PC-3 (cell line): Measurements from ENCODE around the gene RING1. TPM values are rescaled to one million over a fixed set of nuclear protein-coding genes. Genes with fewer than 3 reads are reported as not detected.

ENCODE experiments used
- ATAC-seq: fragments of 200-7000 bp; cut with Tn5 transposase; 2 replicates; pipeline ENCODE4 v1.9.1; 2020; ENCODE audit warnings: mild to moderate bottlenecking, moderate library complexity
- BruUV-seq: library from RNA; stranded (reverse); fragments of 400-500 nt; replicated peaks from 2 replicates; lab custom pipeline; 2021; lab: Mats Ljungman, UMichigan
- CTCF ChIA-PET: fragments of 300-600 bp; sonication (Branson Sonifier 250); formaldehyde crosslinking; loops from one replicate; lab custom pipeline; 2022; ENCODE audit warnings: antibody characterized with exemption; lab: Charles Lee
- POLR2A ChIA-PET: fragments of 300-600 bp; sonication (Branson Sonifier 250); formaldehyde crosslinking; loops from one replicate; lab custom pipeline; 2022; ENCODE audit warnings: antibody characterized with exemption; ENCODE audit not compliant: unreplicated experiment; lab: Charles Lee
- DNase-seq: peaks from one replicate; pipeline ENCODE4 v3.0.0-alpha.2; 2015
- H2AFZ ChIP-seq: fragments of 300-600 bp; sonication (generic); 2 replicates; pipeline ENCODE4 v1.6.0; 2016; ENCODE audit warnings: antibody characterized with exemption, low read length
- H3F3A ChIP-seq: fragments of 300-600 bp; sonication (generic); one replicate; pipeline ENCODE4 v1.6.0; 2017; ENCODE audit warnings: antibody characterized with exemption, low read length, control low read depth, mild to moderate bottlenecking; ENCODE audit not compliant: unreplicated experiment
- H3K27ac ChIP-seq: fragments of 300-600 bp; sonication (generic); 2 replicates; pipeline ENCODE4 v1.5.1; 2016; ENCODE audit warnings: mild to moderate bottlenecking, low read length
- H3K27me3 ChIP-seq: fragments of 300-600 bp; sonication (generic); 2 replicates; pipeline ENCODE4 v1.6.1; 2016; ENCODE audit warnings: low read length, mixed read lengths
- H3K36me3 ChIP-seq: fragments of 300-600 bp; sonication (generic); 2 replicates; pipeline ENCODE4 v1.6.1; 2016; ENCODE audit warnings: low read depth, mixed run types, low read length, mixed read lengths
- H3K4me1 ChIP-seq: fragments of 300-600 bp; sonication (generic); 2 replicates; pipeline ENCODE4 v1.5.1; 2016; ENCODE audit warnings: low read length; ENCODE audit not compliant: insufficient read depth
- H3K4me2 ChIP-seq: fragments of 300-600 bp; sonication (generic); 2 replicates; pipeline ENCODE4 v1.6.0; 2016; ENCODE audit warnings: low read length
- H3K4me3 ChIP-seq: fragments of 300-600 bp; sonication (generic); 2 replicates; pipeline ENCODE4 v1.5.1; 2016; ENCODE audit warnings: mild to moderate bottlenecking, low read length, mixed read lengths
- H3K79me2 ChIP-seq: fragments of 300-600 bp; sonication (generic); 2 replicates; pipeline ENCODE4 v1.6.1; 2017; ENCODE audit warnings: low read length, mixed read lengths
- H3K9ac ChIP-seq: fragments of 300-600 bp; sonication (generic); 2 replicates; pipeline ENCODE4 v1.6.0; 2016; ENCODE audit warnings: mild to moderate bottlenecking, low read length
- H3K9me2 ChIP-seq: fragments of 300-600 bp; sonication (generic); replicated peaks from 2 replicates; pipeline ENCODE4 v1.6.1; 2016; ENCODE audit warnings: mixed run types, low read length, mixed read lengths
- H3K9me3 ChIP-seq: fragments of 300-600 bp; sonication (generic); 2 replicates; pipeline ENCODE4 v1.6.1; 2016; ENCODE audit warnings: low read length, mixed read lengths
- H4K20me1 ChIP-seq: fragments of 300-600 bp; sonication (generic); 2 replicates; pipeline ENCODE4 v1.6.1; 2016; ENCODE audit warnings: low read length, mixed read lengths
- CTCF ChIP-seq: fragments of 300-600 bp; sonication (generic); conservative IDR thresholded peaks from 2 replicates; pipeline ENCODE4 v1.5.1; 2017; ENCODE audit warnings: antibody characterized with exemption, low read depth, mild to moderate bottlenecking, low read length
- EZH2 ChIP-seq: fragments of 300-600 bp; sonication (generic); IDR thresholded peaks from one replicate; pipeline ENCODE4 v1.6.1; 2017; ENCODE audit warnings: antibody characterized with exemption, mild to moderate bottlenecking, low read length; ENCODE audit not compliant: unreplicated experiment
- EZH2phosphoT487 ChIP-seq: fragments of 300-600 bp; sonication (generic); IDR thresholded peaks from 2 replicates; pipeline ENCODE4 v1.6.1; 2018; ENCODE audit warnings: mild to moderate bottlenecking, antibody characterized with exemption, low read length, borderline replicate concordance
- intact Hi-C: fragments of 100-400 bp; cut with micrococcal nuclease; formaldehyde crosslinking; loops from 2 replicates; pipeline ENCODE4 v1.9.0; 2023
- total RNA-seq: library from RNA; depleted of rRNA; stranded (reverse); fragments of >200 nt; gene quantifications from 2 replicates; pipeline ENCODE4 v1.2.3, GENCODE V29; 2014

RING1 gene
- total RNA-seq, 1 experiment from 2014 or later, result 23.3 TPM

GRCh38 chr6:33171016-33171879 is 37.1 kb upstream of the RING1 start:
- POLR2A ChIA-PET, result no interaction called here
- TF ChIP-seq EZH2, result no peak
- no peaks in the 10 kb centered on the region for H3K9me3 ChIP-seq

GRCh38 chr6:33171880-33172687 is 36.2 kb upstream of the RING1 start:
- ChIA-PET CTCF (no interaction called here), POLR2A (no interaction called here)
- no peak overlapping the region for H3K4me3 ChIP-seq
- ATAC-seq, result no peak
- H3K9me3 ChIP-seq, result no peaks in the 10 kb centered on the region
- no peak overlapping the region for H3K27ac ChIP-seq
- H3K4me1 ChIP-seq, result no peaks in the 10 kb centered on the region
- H3K36me3 ChIP-seq, result no peaks in the 10 kb centered on the region
- no peak for TF ChIP-seq EZH2
- TF ChIP-seq CTCF, result no peak
- TF ChIP-seq EZH2phosphoT487, result no peak
- H3F3A ChIP-seq, result no peaks in the 10 kb centered on the region
- H3K4me2 ChIP-seq, result no peak overlapping the region
- H3K9me2 ChIP-seq, result no peaks in the 10 kb centered on the region
- H2AFZ ChIP-seq, result no peak overlapping the region
- H3K9ac ChIP-seq, result no peak overlapping the region
- H3K27me3 ChIP-seq, result no peaks in the 10 kb centered on the region
- no peaks in the 10 kb centered on the region for H4K20me1 ChIP-seq
- H3K79me2 ChIP-seq, result no peaks in the 10 kb centered on the region
- BruUV-seq, result no TSS peak
- intact Hi-C loops, result no loop called here
- no peak for DNase-seq

More at GRCh38 chr6:33171016-33171879, 37.1 kb upstream of the RING1 start:
- H2AFZ ChIP-seq, result no peak overlapping the region
- H3F3A ChIP-seq, result no peaks in the 10 kb centered on the region
- ATAC-seq, result no peak
- H3K9ac ChIP-seq, result no peak overlapping the region
- H3K27ac ChIP-seq, result no peak overlapping the region
- BruUV-seq, result no TSS peak
- no peak overlapping the region for H3K4me2 ChIP-seq
- CTCF ChIA-PET, result no interaction called here
- no peaks in the 10 kb centered on the region for H3K27me3 ChIP-seq
- no peak overlapping the region for H3K4me3 ChIP-seq
- H3K9me2 ChIP-seq, result no peaks in the 10 kb centered on the region
- DNase-seq, result no peak
- no peaks in the 10 kb centered on the region for H4K20me1 ChIP-seq
- no peaks in the 10 kb centered on the region for H3K4me1 ChIP-seq
- no peaks in the 10 kb centered on the region for H3K36me3 ChIP-seq
- H3K79me2 ChIP-seq, result no peaks in the 10 kb centered on the region
- intact Hi-C loops, result no loop called here

DNA sequence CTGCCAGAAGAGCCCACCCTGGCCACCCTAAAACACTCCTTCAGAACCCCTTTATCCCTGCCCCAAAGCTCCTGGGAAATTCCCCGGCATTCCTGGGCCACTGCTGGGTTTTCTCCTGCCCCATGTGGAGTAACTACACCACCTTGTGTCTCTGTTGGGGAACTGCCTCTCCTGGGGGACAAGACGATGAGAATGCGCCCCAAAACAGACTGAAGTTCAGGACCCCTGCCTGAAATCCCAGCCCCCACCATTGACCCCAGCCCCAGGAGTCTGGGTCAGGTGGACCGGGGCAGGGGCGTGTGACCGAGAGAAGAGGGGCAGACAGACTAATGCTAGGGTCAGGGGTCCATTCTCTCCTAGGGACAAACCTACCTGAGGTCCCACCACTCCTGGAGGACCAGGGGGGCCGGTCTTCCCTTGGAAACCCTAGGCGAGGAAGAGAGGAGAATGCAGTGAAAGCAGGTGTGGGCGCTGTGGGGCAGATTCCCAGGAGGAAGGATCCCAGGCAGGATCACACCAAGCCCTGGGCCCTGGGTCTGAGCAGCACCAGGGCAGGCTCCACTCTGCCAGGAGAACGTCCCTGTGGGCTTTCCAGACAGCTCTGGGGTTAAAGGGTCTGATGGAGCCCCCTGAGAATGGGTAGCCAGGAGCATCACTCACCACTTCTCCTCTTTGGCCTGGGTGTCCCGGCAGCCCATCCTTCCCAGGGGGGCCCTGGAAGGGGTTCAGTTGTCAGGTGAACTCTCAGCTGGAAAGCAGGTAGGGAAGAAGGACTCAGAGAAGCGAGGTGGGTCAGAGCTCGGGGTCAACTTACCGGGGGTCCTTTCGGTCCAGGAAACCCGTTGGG is 35.4 kb upstream of the RING1 start:
- Histone ChIP-seq H3K9ac (no peak overlapping the region), H3K4me1 (no peaks in the 10 kb centered on the region), H3K36me3 (no peaks in the 10 kb centered on the region), H2AFZ (no peak overlapping the region), H3K27me3 (no peaks in the 10 kb centered on the region), H3K27ac (no peak overlapping the region), H3K9me2 (no peaks in the 10 kb centered on the region), H3K79me2 (no peaks in the 10 kb centered on the region), H3K9me3 (no peaks in the 10 kb centered on the region), H3K4me2 (no peak overlapping the region), H3K4me3 (no peak overlapping the region), H3F3A (no peaks in the 10 kb centered on the region), H4K20me1 (no peaks in the 10 kb centered on the region)
- peak; percentile 71 for ATAC-seq
- intact Hi-C loops, result no loop called here
- DNase-seq, result peak; percentile 47
- TF ChIP-seq EZH2 (no peak), EZH2phosphoT487 (no peak), CTCF (peak; percentile 77)
- no TSS peak for BruUV-seq
- ChIA-PET CTCF (no interaction called here), POLR2A (no interaction called here)
